HG02642 (cell line): ENCODE data around the gene GPLD1.

Experiments
- ATAC-seq: cut with Tn5 transposase; IDR thresholded peaks from one replicate; pipeline ENCODE4 v1.9.1; 2021; ENCODE audit warnings: mild to moderate bottlenecking; ENCODE audit not compliant: unreplicated experiment, poor library complexity

GPLD1 gene

GRCh38 chr6:24501914-24502313 is 12.5 kb upstream of the GPLD1 start:
- no peak for ATAC-seq

GRCh38 chr6:24501374-24501773 is 12.0 kb upstream of the GPLD1 start:
- ATAC-seq, result no peak

- no peak for ATAC-seq
These were observed 11.3 kb upstream of the GPLD1 start for GRCh38 chr6:24500683-24501082.

- no peak for ATAC-seq
These were observed 8.0 kb upstream of the GPLD1 start for GRCh38 chr6:24497254-24497970.

- ATAC-seq, result peak; percentile 67
These were observed 5.7 kb upstream of the GPLD1 start, which contains the start of gene ALDH5A1 for GRCh38 chr6:24494821-24495795. Gene ALDH5A1, plus strand, starts transcription at chr6:24494969. Its CDS starts 28 bp downstream, at chr6:24494997.

GRCh38 chr6:24493945-24494820 is 4.8 kb upstream of the GPLD1 start:
- no peak for ATAC-seq

- no peak for ATAC-seq
These were observed 3.1 kb upstream of the GPLD1 start for GRCh38 chr6:24492475-24492874.

GRCh38 chr6:24490948-24491347 is 1.6 kb upstream of the GPLD1 start:
- no peak for ATAC-seq

- no peak for ATAC-seq
These were observed 503 bp upstream of the GPLD1 start for GRCh38 chr6:24489881-24490280.

- ATAC-seq, result no peak
These were observed 3.3 kb downstream of the GPLD1 start for GRCh38 chr6:24486065-24486464.

- ATAC-seq, result no peak
These were observed 4.6 kb downstream of the GPLD1 start for GRCh38 chr6:24484657-24485323.

GRCh38 chr6:24481449-24481848 is 7.9 kb downstream of the GPLD1 start:
- ATAC-seq, result no peak

GRCh38 chr6:24480705-24481104 is 8.7 kb downstream of the GPLD1 start:
- no peak for ATAC-seq

- no peak for ATAC-seq
These were observed 10.5 kb downstream of the GPLD1 start for GRCh38 chr6:24478903-24479302.

GRCh38 chr6:24477070-24477469 is 12.3 kb downstream of the GPLD1 start:
- ATAC-seq, result no peak

GRCh38 chr6:24476631-24477030 is 12.7 kb downstream of the GPLD1 start:
- no peak for ATAC-seq

- ATAC-seq, result no peak
These were observed 17.2 kb downstream of the GPLD1 start for GRCh38 chr6:24472181-24472580.

- ATAC-seq, result no peak
These were observed 19.6 kb downstream of the GPLD1 start for GRCh38 chr6:24469811-24470210.

- ATAC-seq, result no peak
These were observed 24.9 kb downstream of the GPLD1 start for GRCh38 chr6:24464253-24465038.
